Astrocyte of the hippocampus (primary cell): ENCODE data around the gene GFRA4.

Experiments used
- DNase-seq: peaks from one replicate; pipeline ENCODE4 v3.0.0; 2011; ENCODE audit warnings: low read depth, low spot score

The GFRA4 gene

GRCh38 chr20:3674447-3674846, 11.2 kb upstream of the GFRA4 start:
- no peak for DNase-seq

- no peak for DNase-seq
These were observed 10.2 kb upstream of the GFRA4 start for GRCh38 chr20:3673221-3674070.

GRCh38 chr20:3672547-3673171, 9.5 kb upstream of the GFRA4 start:
- DNase-seq = peak; percentile 11

GRCh38 chr20:3671986-3672546, 8.9 kb upstream of the GFRA4 start:
- no peak for DNase-seq

GRCh38 chr20:3670945-3671344, 7.7 kb upstream of the GFRA4 start:
- DNase-seq = no peak

- DNase-seq = no peak
These were observed 7.3 kb upstream of the GFRA4 start for GRCh38 chr20:3670511-3670910.

GRCh38 chr20:3669710-3670367, 6.6 kb upstream of the GFRA4 start:
- DNase-seq = no peak

- DNase-seq = no peak
These were observed 4.3 kb upstream of the GFRA4 start for GRCh38 chr20:3667434-3668037.

- no peak for DNase-seq
These were observed 659 bp upstream of the GFRA4 start for GRCh38 chr20:3663858-3664257.

GRCh38 chr20:3661814-3662665, 1.2 kb downstream of the GFRA4 start:
- DNase-seq = no peak

GRCh38 chr20:3661060-3661813, 2.0 kb downstream of the GFRA4 start:
- DNase-seq = no peak

- no peak for DNase-seq
These were observed 2.7 kb downstream of the GFRA4 start for GRCh38 chr20:3660262-3661059.

GRCh38 chr20:3659492-3660261, 3.5 kb downstream of the GFRA4 start:
- DNase-seq = no peak

GRCh38 chr20:3658716-3659491, 4.3 kb downstream of the GFRA4 start:
- no peak for DNase-seq

- no peak for DNase-seq
These were observed 5.0 kb downstream of the GFRA4 start for GRCh38 chr20:3658019-3658715.

- DNase-seq = no peak
These were observed 8.1 kb downstream of the GFRA4 start for GRCh38 chr20:3655131-3655405.

- no peak for DNase-seq
These were observed 8.7 kb downstream of the GFRA4 start for GRCh38 chr20:3654326-3655130.
